H1 (cell line): Measurements from ENCODE around the gene SLC5A12. TPM values are rescaled to one million over a fixed set of nuclear protein-coding genes. Genes with fewer than 3 reads are reported as not detected.

Experiments
- CTCF ChIA-PET: fragments of 300-600 bp; sonication (Branson Sonifier 250); formaldehyde crosslinking; loops from one replicate; lab custom pipeline; 2021; ENCODE audit not compliant: partially characterized antibody; lab: Charles Lee
- POLR2A ChIA-PET: fragments of 300-600 bp; sonication (Branson Sonifier 250); formaldehyde crosslinking; loops from one replicate; lab custom pipeline; 2021; ENCODE audit warnings: inconsistent platforms; ENCODE audit not compliant: partially characterized antibody; lab: Charles Lee
- DNase-seq, 2 experiments: peaks; one replicate each; pipeline versions ENCODE4 v3.0.0 to v3.0.0-alpha.2; 2010 to 2022; ENCODE audit warnings: low spot score in 2 of 2, low read depth in 1 of 2, mixed read lengths in 1 of 2
- FAIRE-seq: peaks from 2 replicates; lab custom pipeline; 2011; peaks lifted over from hg19 to GRCh38; lab: Jason Lieb, UNC
- H2AFZ ChIP-seq: 2 replicates; pipeline ENCODE4 v1.8.1; 2012; ENCODE audit warnings: low read length, inconsistent platforms
- H2AK5ac ChIP-seq: 2 replicates; pipeline ENCODE4 v1.6.1; 2013; ENCODE audit warnings: low read depth, low read length
- H2BK120ac ChIP-seq: replicated peaks from 2 replicates; pipeline ENCODE3; 2013; ENCODE audit warnings: low read depth, low read length, inconsistent platforms
- H2BK12ac ChIP-seq: 2 replicates; pipeline ENCODE4 v1.6.1; 2013; ENCODE audit warnings: low read depth, low read length
- H2BK15ac ChIP-seq: 2 replicates; pipeline ENCODE4 v1.6.1; 2013; ENCODE audit warnings: low read length
- H2BK20ac ChIP-seq: 2 replicates; pipeline ENCODE4 v1.6.1; 2013; ENCODE audit warnings: low read length
- H2BK5ac ChIP-seq: 2 replicates; pipeline ENCODE4 v1.6.1; 2013; ENCODE audit warnings: low read depth, low read length
- H3K14ac ChIP-seq: 2 replicates; pipeline ENCODE4 v1.6.1; 2013; ENCODE audit warnings: inconsistent platforms; ENCODE audit not compliant: insufficient read length
- H3K18ac ChIP-seq: 2 replicates; pipeline ENCODE4 v1.6.1; 2013; ENCODE audit warnings: low read length; ENCODE audit errors: extremely low read depth
- H3K23ac ChIP-seq: 2 replicates; pipeline ENCODE4 v1.6.1; 2013; ENCODE audit warnings: inconsistent platforms; ENCODE audit not compliant: insufficient read length
- H3K23me2 ChIP-seq: 2 replicates; pipeline ENCODE4 v1.6.1; 2013; ENCODE audit warnings: low read depth, low read length
- H3K27ac ChIP-seq: 2 replicates; pipeline ENCODE4 v1.6.1; 2011; ENCODE audit warnings: low read depth, low read length, inconsistent platforms
- H3K27me3 ChIP-seq, 4 experiments: replicated peaks in 1 of 4; 1 replicate in 1 of 4; 2 replicates in 3 of 4; pipeline versions ENCODE4 v1.6.1 to v1.8.1; 2011 to 2013; ENCODE audit warnings: low read length in 3 of 4, mild to moderate bottlenecking in 3 of 4, inconsistent platforms in 2 of 4, mixed read lengths in 2 of 4, moderate library complexity in 1 of 4; ENCODE audit not compliant: control insufficient read depth in 3 of 4, insufficient read depth in 3 of 4; ENCODE audit errors: extremely low read depth in 1 of 4
- H3K36me3 ChIP-seq, 4 experiments: 2 replicates each; pipeline versions ENCODE4 v1.6.1 to v1.8.1; 2011 to 2013; ENCODE audit warnings: mild to moderate bottlenecking in 4 of 4, low read length in 3 of 4, moderate library complexity in 2 of 4, control low read depth in 1 of 4, inconsistent platforms in 1 of 4; ENCODE audit not compliant: insufficient read depth in 4 of 4, control insufficient read depth in 2 of 4
- H3K4ac ChIP-seq: replicated peaks from 2 replicates; pipeline ENCODE3; 2013; ENCODE audit warnings: low read length, low read depth, mixed read lengths, inconsistent platforms; ENCODE audit not compliant: insufficient read length
- H3K4me1 ChIP-seq, 4 experiments: replicated peaks in 1 of 4; 1 replicate in 1 of 4; 2 replicates in 3 of 4; pipeline versions ENCODE4 v1.6.1 to v1.8.1; 2011 to 2013; ENCODE audit warnings: low read length in 3 of 4, inconsistent platforms in 2 of 4, mixed read lengths in 1 of 4; ENCODE audit not compliant: insufficient read depth in 4 of 4, control insufficient read depth in 3 of 4
- H3K4me2 ChIP-seq, 2 experiments: 2 replicates each; pipeline versions ENCODE4 v1.6.1 to v1.8.1; 2011 to 2013; ENCODE audit warnings: low read depth in 2 of 2, low read length in 2 of 2, control low read depth in 1 of 2, inconsistent platforms in 1 of 2, mild to moderate bottlenecking in 1 of 2; ENCODE audit not compliant: insufficient read depth in 1 of 2
- H3K4me3 ChIP-seq, 4 experiments: fragments of 200-600, 300-600 bp in 1 of 4; sonication (generic), shearing (Covaris generic), sonication (Bioruptor Twin) in 1 of 4; 2 replicates each; pipeline versions ENCODE4 v1.5.1 to v1.8.1; 2011 to 2016; ENCODE audit warnings: low read length in 4 of 4, low read depth in 3 of 4, control low read depth in 2 of 4, inconsistent platforms in 2 of 4, mild to moderate bottlenecking in 2 of 4, mixed read lengths in 1 of 4, moderate library complexity in 1 of 4; ENCODE audit not compliant: insufficient read depth in 2 of 4; ENCODE audit errors: extremely low read depth in 1 of 4
- H3K56ac ChIP-seq: replicated peaks from 2 replicates; pipeline ENCODE3; 2013; ENCODE audit warnings: low read depth, mild to moderate bottlenecking, mixed read lengths, low read length, inconsistent platforms; ENCODE audit not compliant: insufficient read length
- H3K79me1 ChIP-seq: 2 replicates; pipeline ENCODE4 v1.6.1; 2013; ENCODE audit warnings: low read depth, low read length, control low read depth
- H3K79me2 ChIP-seq, 2 experiments: 2 replicates each; pipeline versions ENCODE4 v1.6.1 to v1.8.1; 2012 to 2013; ENCODE audit warnings: low read length in 2 of 2, mild to moderate bottlenecking in 2 of 2, inconsistent platforms in 1 of 2; ENCODE audit not compliant: insufficient read depth in 2 of 2, control insufficient read depth in 1 of 2
- H3K9ac ChIP-seq, 4 experiments: replicated peaks in 1 of 4; 1 replicate in 1 of 4; 2 replicates in 3 of 4; pipeline versions ENCODE4 v1.6.1 to v1.8.1; 2011 to 2013; ENCODE audit warnings: low read depth in 3 of 4, low read length in 3 of 4, control low read depth in 2 of 4, mild to moderate bottlenecking in 2 of 4, moderate library complexity in 2 of 4, inconsistent platforms in 1 of 4; ENCODE audit errors: extremely low read depth in 1 of 4
- H3K9me3 ChIP-seq, 2 experiments: 2 replicates each; pipeline versions ENCODE4 v1.6.1 to v1.8.1; 2012 to 2013; ENCODE audit warnings: mild to moderate bottlenecking in 2 of 2, moderate library complexity in 2 of 2, control low read depth in 1 of 2, inconsistent platforms in 1 of 2, low read depth in 1 of 2, low read length in 1 of 2, mixed read lengths in 1 of 2; ENCODE audit not compliant: insufficient read depth in 2 of 2
- H4K20me1 ChIP-seq, 2 experiments: replicated peaks in 1 of 2; 2 replicates each; pipeline versions ENCODE3 to v1.8.1; 2011 to 2013; ENCODE audit warnings: inconsistent platforms in 2 of 2, low read length in 2 of 2, mild to moderate bottlenecking in 1 of 2; ENCODE audit not compliant: insufficient read depth in 2 of 2, control insufficient read depth in 1 of 2
- H4K5ac ChIP-seq: 2 replicates; pipeline ENCODE4 v1.6.1; 2013; ENCODE audit warnings: low read length, low read depth, mixed read lengths, inconsistent platforms; ENCODE audit not compliant: insufficient read length
- H4K8ac ChIP-seq: 2 replicates; pipeline ENCODE4 v1.8.0; 2013; ENCODE audit warnings: mild to moderate bottlenecking, moderate library complexity, low read length, inconsistent platforms; ENCODE audit not compliant: insufficient read depth; ENCODE audit errors: extremely low read depth
- H4K91ac ChIP-seq: replicated peaks from 2 replicates; pipeline ENCODE3; 2013; ENCODE audit warnings: low read length, mixed read lengths, inconsistent platforms; ENCODE audit not compliant: insufficient read length
- ASH2L ChIP-seq: fragments of 200-600, 300-600 bp; sonication (generic); IDR thresholded peaks from one replicate; pipeline ENCODE4 v1.7.1; 2017; ENCODE audit warnings: low read length
- BRCA1 ChIP-seq: IDR thresholded peaks from 2 replicates; pipeline ENCODE4 v1.6.1; 2012; ENCODE audit warnings: low read depth, low read length, improper control_type of control experiment
- GTF2F1 ChIP-seq: IDR thresholded peaks from 2 replicates; pipeline ENCODE4 v1.6.1; 2012; ENCODE audit warnings: low read depth, low read length, improper control_type of control experiment, borderline replicate concordance
- NRF1 ChIP-seq: IDR thresholded peaks from 2 replicates; pipeline ENCODE4 v1.6.1; 2011; ENCODE audit warnings: mild to moderate bottlenecking, low read depth, low read length, improper control_type of control experiment
- POLR2A ChIP-seq, 2 experiments: IDR thresholded peaks; 1 replicate in 1 of 2; 2 replicates in 1 of 2; pipeline ENCODE4 v1.6.1; 2011; ENCODE audit warnings: low read depth in 2 of 2, low read length in 2 of 2, mild to moderate bottlenecking in 2 of 2; ENCODE audit errors: control extremely low read depth in 1 of 2
- RAD21 ChIP-seq, 2 experiments: IDR thresholded peaks in 1 of 2; conservative IDR thresholded peaks in 1 of 2; 2 replicates each; pipeline ENCODE4 v1.6.1; 2011; ENCODE audit warnings: low read depth in 2 of 2, low read length in 2 of 2, improper control_type of control experiment in 1 of 2, inconsistent platforms in 1 of 2, mild to moderate bottlenecking in 1 of 2, moderate library complexity in 1 of 2
- RNF2 ChIP-seq: fragments of 200-900, 300-1000 bp; sonication (generic); IDR thresholded peaks from 2 replicates; pipeline ENCODE4 v1.7.1; 2016; ENCODE audit warnings: borderline replicate concordance, low read depth, mild to moderate bottlenecking, antibody characterized with exemption, low read length; ENCODE audit not compliant: poor library complexity, severe bottlenecking; ENCODE audit errors: missing control alignments
- TAF7 ChIP-seq: optimal IDR thresholded peaks from 2 replicates; pipeline ENCODE3; 2011; ENCODE audit warnings: low read depth, mild to moderate bottlenecking, inconsistent platforms, low read length, moderate library complexity, borderline replicate concordance
- WGBS, 2 experiments: shearing (Covaris generic) in 1 of 2; methylation state at CpG; one replicate each; pipeline versions ENCODE4 v1.1.6 to v1.1.7; 2013 to 2015; ENCODE audit warnings: low lambda C conversion rate in 2 of 2, mixed read lengths in 2 of 2, inconsistent platforms in 1 of 2, low coverage in 1 of 2, missing lambda C conversion rate in 1 of 2; ENCODE audit not compliant: insufficient replicate concordance in 2 of 2, insufficient coverage in 1 of 2, insufficient read length in 1 of 2; ENCODE audit errors: extremely low coverage in 1 of 2, missing lambda C conversion rate in 1 of 2; 5-methylcytosine and 5-hydroxymethylcytosine counted together
- polyA plus RNA-seq, 7 experiments: library from polyadenylated mRNA; depleted of rRNA in 3 of 7; stranded (reverse) in 5 of 7; unstranded in 2 of 7; fragments of >200 nt in 5 of 7; fragments of 200-250 nt in 2 of 7; gene quantifications; 1 replicate in 5 of 7; 2 replicates in 1 of 7; 4 replicates in 1 of 7; pipeline versions ENCODE4 v1.2.1 to v1.2.3, GENCODE V29; 2011 to 2013; ENCODE audit warnings: missing spikeins in 2 of 7, mixed read lengths in 2 of 7
- total RNA-seq: library from RNA; stranded (reverse); fragmentation: NEBNext Ultra II Directional; extraction: Animal tissue kit (Norgen Biotek cat#: 25700); gene quantifications from 2 replicates; pipeline ENCODE4 v1.2.1, GENCODE V29; 2021
- TF ChIP-seq, protein P1 (sequence below): IDR thresholded peaks from 2 replicates; pipeline ENCODE4 v1.6.1; 2012; ENCODE audit warnings: low read length, inconsistent platforms

SLC5A12 gene
- total and polyA plus RNA-seq, 2 of the 8 experiments (the other 6 are each of a cell fraction or from before 2014, with no cell fraction given): 1.3 to 1.4 TPM

DNA sequence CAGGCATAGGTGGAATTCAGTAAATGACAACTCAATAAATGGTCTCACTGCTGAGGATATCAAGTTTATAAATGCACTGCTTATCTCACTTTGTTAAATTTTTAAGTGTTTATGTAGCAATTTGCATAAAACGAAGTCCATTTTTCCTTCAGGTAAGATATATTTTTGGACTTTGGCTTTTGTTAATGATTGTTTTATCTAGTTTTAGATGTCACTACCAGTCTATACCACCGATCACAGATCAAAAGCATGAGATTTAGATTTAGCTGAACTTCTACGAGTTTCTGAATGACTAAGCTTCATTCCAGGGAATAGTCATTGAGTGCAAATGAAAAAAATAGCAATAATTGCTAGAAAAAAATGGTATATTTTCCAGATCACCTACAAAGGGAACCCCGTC lies 12.8 kb upstream of the SLC5A12 start:
- Histone ChIP-seq H2BK20ac (no peak overlapping the region), H2AK5ac (no peak overlapping the region), H3K36me3 (no peaks in the 10 kb centered on the region), H2AFZ (no peak overlapping the region), H3K23me2 (no peaks in the 10 kb centered on the region), H3K14ac (no peak overlapping the region), H3K9ac (no peak overlapping the region), H3K4me1 (no peaks in the 10 kb centered on the region), H3K23ac (no peak overlapping the region), H3K4me3 (no peak overlapping the region), H3K18ac (no peak overlapping the region), H3K27me3 (no peaks in the 10 kb centered on the region), H3K27ac (no peak overlapping the region), H4K5ac (no peak overlapping the region), H3K4me2 (no peak overlapping the region), H4K91ac (no peak overlapping the region), H3K79me2 (no peaks in the 10 kb centered on the region), H3K4ac (no peak overlapping the region), H3K56ac (no peak overlapping the region), H2BK5ac (no peak overlapping the region), H4K20me1 (no peaks in the 10 kb centered on the region), H4K8ac (no peak overlapping the region), H2BK12ac (no peak overlapping the region), H3K9me3 (no peaks in the 10 kb centered on the region), H3K79me1 (no peaks in the 10 kb centered on the region), H2BK120ac (no peak overlapping the region), H2BK15ac (no peak overlapping the region)
- WGBS, 2 experiments: 92% methylated on average over 4 of the region's 4 CpGs; no CpG with 5 or more reads in 1 of the 2 experiments
- TF ChIP-seq RAD21 (IDR thresholded peaks at IDR 0.05 in 1 of 2, conservative IDR thresholded peaks at IDR 0.05 in 1 of 2; ENCODE audit: low read depth in 2 of 2, low read length in 2 of 2) (no peak), BRCA1 (no peak), RNF2 (no peak), GTF2F1 (no peak), NRF1 (no peak), POLR2A (IDR thresholded peaks at IDR 0.05; ENCODE audit: control extremely low read depth in 1 of 2, low read depth in 2 of 2, low read length in 2 of 2) (no peak), ASH2L (no peak), TAF7 (no peak)
- TF ChIP-seq, protein P1, sequence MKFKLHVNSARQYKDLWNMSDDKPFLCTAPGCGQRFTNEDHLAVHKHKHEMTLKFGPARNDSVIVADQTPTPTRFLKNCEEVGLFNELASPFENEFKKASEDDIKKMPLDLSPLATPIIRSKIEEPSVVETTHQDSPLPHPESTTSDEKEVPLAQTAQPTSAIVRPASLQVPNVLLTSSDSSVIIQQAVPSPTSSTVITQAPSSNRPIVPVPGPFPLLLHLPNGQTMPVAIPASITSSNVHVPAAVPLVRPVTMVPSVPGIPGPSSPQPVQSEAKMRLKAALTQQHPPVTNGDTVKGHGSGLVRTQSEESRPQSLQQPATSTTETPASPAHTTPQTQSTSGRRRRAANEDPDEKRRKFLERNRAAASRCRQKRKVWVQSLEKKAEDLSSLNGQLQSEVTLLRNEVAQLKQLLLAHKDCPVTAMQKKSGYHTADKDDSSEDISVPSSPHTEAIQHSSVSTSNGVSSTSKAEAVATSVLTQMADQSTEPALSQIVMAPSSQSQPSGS: no peak
- DNase-seq: no peak
- ChIA-PET POLR2A (no interaction called here), CTCF (interaction anchor here (0.7 kb wide), 1 partner anchor 419 kb away, joined by 3 read pairs; no protein-coding TSS in a partner anchor)
- FAIRE-seq: no peak
